Tibial nerve (tissue), 3 donors: ENCODE measurements around the gene ZNF792.
"Not testable (repeated sequence)": the region's sequence is repeated elsewhere in the genome, so short reads cannot be mapped to it uniquely, and the experiment has no call there.

Experiments
- POLR2A ChIP-seq, 2 donors: fragments of 450-650 bp; IDR thresholded peaks; one replicate each; pipeline ENCODE4 v1.6.1; 2017; ENCODE audit warnings: antibody characterized with exemption in 2 of 2, mild to moderate bottlenecking in 2 of 2, moderate library complexity in 2 of 2
- TF ChIP-seq, protein P1 (sequence below), 5 experiments: fragments of 200-600 bp in 3 of 5; fragments of 450-650 bp in 2 of 5; sonication (generic) in 3 of 5; IDR thresholded peaks; one replicate each; pipeline ENCODE4 v1.5.1; 2016 to 2019; ENCODE audit warnings: antibody characterized with exemption in 5 of 5, mild to moderate bottlenecking in 3 of 5, moderate library complexity in 2 of 5

DNA sequence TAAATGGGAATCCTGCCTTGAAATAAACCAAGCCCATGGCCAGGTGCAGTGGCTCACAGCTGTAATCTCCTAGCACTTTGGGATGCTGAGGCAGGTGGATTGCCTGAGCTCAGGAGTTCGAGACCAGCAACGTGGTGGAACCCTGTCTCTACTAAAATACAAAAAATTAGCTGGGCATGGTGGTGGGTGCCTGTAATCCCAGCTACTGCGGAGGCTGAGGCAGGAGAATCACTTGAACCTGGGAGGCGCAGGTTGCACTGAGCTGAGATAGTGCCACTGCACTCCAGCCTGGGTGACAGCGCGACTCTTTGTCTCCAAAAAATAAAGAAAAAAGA lies 41.9 kb upstream of the ZNF792 start:
- TF ChIP-seq, protein P1, sequence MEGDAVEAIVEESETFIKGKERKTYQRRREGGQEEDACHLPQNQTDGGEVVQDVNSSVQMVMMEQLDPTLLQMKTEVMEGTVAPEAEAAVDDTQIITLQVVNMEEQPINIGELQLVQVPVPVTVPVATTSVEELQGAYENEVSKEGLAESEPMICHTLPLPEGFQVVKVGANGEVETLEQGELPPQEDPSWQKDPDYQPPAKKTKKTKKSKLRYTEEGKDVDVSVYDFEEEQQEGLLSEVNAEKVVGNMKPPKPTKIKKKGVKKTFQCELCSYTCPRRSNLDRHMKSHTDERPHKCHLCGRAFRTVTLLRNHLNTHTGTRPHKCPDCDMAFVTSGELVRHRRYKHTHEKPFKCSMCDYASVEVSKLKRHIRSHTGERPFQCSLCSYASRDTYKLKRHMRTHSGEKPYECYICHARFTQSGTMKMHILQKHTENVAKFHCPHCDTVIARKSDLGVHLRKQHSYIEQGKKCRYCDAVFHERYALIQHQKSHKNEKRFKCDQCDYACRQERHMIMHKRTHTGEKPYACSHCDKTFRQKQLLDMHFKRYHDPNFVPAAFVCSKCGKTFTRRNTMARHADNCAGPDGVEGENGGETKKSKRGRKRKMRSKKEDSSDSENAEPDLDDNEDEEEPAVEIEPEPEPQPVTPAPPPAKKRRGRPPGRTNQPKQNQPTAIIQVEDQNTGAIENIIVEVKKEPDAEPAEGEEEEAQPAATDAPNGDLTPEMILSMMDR (IDR thresholded peaks at IDR 0.05): not testable (repeated sequence)
- not testable (repeated sequence) for TF ChIP-seq POLR2A (IDR thresholded peaks at IDR 0.05)
